GM18909 (cell line): ENCODE results near the gene SNX27.
A peak's percentile ranks its signal among the peaks of the same experiment; 100 is the strongest.
"Not testable (repeated sequence)": the region's sequence is repeated elsewhere in the genome, so short reads cannot be mapped to it uniquely, and the experiment has no call there.

Experiments used
- ATAC-seq: cut with Tn5 transposase; IDR thresholded peaks from one replicate; pipeline ENCODE4 v1.9.1; 2021; ENCODE audit warnings: mild to moderate bottlenecking; ENCODE audit not compliant: unreplicated experiment, poor library complexity

Gene SNX27

DNA sequence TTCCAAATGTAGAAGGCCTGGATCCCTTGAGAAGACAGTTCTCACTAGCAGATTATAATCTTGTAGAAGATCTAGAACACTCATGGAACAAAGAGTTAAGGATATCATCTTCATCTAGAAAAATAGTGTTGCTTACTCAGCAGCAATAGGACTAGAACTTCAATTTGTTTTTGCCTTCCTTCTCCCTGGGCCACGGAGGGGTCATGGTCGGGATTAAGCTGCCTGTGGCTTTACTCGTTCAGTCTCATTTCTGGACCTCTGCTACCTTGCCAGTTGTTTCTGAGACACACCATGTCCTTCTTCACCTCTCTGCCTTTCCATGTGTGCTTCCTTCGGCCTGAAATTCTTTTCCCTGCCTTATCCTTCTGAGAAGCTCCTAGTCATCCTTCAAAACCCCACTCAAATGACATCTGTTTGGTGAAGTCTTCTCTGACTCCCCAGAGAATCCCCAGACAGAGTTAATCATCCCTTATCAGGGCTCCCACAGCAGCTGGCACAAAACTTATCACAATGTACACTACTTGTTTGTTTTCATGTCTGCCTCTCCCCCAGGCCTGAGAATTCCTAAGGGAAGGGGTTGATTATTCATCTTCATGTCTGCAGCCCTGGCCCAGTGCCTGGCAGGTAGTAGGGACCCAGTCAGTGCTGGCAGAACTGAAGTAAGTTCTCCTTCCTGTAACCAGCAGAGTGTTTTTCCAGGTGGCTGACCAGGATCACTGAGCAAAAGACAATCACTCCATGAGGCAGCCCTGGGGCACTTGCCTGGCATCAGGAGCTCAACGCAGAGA is 15.5 kb upstream of the SNX27 start:
- no peak for ATAC-seq

DNA sequence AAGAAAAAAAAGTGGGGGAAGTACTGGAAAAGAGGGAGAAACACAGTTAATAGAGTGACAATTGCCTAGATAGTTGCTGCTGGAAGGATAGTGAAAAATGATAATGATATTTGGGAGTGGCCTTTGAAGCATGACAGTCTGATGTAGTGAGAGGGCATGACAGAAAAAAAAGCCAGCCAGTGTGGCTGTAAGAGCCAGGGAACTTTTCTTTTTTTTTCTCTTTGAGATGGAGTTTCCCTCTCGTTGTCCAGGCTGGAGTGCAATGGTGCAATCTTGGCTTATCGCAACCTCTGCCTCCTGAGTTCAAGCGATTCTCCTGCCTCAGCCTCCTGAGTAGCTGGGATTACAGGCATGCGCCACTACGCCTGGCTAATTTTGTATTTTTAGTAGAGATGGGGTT is 9.3 kb upstream of the SNX27 start:
- not testable (repeated sequence) for ATAC-seq

DNA sequence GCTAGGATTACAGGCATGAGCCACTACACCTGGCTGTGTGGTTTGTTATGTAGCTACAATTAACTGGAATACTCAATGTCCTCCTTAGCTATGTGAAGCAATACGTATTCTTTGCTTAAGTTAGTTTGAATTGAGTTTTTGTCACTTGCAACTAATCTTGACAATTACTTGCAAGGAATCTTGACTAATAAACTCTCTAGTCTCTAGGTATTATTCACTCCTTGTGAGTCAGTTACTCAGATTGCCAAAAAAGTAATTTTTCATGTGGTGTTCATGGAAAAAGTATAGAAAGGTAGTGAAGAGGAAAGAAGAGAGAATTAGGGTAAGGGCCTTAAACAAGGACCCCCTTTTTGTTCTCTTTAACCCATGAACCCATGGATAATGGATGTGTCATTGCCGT is 7.6 kb upstream of the SNX27 start:
- ATAC-seq: no peak

DNA sequence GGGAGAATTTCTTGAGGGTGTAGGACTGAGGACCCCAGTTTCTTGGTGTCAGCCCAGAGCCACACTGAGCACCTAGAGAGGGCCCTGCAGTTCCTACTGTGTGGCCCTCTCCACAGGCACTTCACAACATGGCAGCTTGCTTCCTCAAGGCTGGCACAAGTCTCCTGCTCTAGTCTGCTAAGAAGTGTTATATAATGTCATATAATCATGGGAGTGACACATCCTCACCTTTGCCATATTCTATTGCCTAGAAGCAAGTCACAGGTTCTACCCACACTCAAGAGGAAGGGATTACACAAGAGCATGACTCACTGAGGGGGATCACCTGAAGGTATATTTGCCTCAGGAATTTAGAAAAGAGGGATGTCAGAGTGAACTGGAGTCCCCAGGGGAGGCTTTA is 5.5 kb upstream of the SNX27 start:
- no peak for ATAC-seq

DNA sequence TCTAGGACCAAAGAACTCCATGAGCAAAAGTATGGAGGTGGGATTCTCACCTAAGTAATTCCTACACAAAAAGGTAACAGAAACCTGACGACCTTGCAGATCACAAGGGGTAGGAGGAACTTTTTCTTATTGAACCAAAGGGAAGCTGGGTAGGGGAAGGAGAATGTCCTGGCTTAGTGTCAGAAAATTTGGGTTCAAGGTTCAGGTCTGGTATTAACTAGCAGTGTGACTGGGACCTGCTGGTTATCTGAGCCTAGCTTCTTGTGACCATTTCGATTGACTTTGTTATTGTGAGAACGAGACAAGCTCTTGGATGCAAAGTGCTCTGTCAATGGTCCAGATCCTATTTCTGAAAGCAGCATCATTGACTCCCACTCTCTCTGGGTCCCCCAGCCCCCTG is 5.0 kb upstream of the SNX27 start:
- ATAC-seq: no peak

DNA sequence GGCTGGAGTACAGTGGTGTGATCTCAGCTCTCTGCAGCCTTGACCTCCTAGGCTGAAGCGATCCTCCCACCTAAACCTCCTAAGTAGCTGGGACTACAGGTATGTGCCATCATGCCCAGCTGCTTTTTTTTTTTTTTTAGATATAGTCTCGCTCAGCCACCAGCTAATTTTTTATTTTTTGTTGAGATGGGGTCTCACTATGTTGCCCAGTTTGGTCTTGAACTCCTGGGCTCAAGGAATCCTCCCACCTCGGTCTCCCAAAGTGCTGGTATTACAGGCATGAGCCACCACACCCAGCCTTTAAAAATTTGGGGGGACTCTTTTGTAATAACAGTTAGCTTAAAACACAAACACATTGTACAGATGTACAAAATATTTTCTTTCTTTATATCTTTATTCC is 1.7 kb upstream of the SNX27 start:
- no peak for ATAC-seq

DNA sequence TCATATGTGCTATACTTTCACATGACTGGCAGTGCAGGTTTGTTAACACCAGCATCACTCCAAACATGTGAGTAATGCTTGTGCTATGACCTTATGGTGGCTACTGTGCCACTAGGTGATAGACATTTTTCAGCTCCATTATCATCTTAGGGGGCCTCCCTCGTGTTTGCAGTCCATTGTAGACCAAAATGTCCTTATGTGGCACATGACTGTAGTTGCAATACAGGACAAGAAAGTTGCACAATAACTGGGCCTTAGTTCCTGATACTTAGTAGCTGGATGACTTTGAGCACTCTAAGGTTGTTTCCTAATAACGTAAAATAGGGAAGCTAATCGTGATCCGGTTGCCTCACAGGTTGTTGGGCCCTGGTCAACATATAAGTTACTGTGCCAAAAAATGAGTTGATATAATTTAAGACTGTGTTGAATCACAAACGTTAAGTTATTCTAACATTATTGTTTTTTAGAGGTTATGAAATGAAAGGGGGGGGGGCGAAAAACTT is 511 bp upstream of the SNX27 start:
- ATAC-seq: no peak

DNA sequence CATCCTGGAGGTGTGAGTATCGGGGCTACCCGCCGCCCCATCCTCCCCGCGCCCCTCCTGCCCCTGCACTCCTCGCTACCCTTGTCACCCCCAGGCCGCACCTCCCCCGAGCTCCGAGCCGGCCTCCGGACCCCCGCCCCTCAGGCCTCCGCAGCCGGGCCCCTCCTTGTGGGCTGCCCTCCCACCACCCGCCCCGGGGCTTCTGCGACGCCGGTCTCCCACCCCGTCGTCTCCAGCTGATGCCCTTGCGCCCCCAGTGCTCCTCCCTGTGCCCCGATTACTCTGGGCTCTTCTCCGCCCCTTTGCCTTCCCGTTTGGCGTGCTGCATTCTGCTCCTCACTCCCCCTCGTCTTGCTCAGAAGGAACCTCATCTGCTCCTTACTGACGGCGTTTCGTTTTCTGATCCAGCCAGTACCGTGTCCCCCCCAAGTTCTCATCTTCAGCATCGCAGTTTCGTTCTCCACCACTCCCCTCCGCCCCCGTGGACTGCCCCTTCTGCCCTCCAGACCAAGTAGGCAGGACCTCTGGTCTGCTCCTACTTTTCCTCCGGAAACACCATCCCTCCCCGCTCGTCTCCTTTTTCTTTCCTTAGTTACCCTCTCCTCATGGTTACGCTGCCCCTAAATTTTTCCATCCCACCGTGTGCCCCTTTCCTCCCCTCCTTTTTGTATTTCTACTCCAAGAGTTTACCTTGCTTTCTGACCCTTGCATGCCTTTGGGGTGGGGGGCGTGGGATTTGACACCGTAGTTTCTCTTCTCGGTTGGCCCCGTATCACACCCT is 841 bp downstream of the SNX27 start:
- ATAC-seq: peak; percentile 17

DNA sequence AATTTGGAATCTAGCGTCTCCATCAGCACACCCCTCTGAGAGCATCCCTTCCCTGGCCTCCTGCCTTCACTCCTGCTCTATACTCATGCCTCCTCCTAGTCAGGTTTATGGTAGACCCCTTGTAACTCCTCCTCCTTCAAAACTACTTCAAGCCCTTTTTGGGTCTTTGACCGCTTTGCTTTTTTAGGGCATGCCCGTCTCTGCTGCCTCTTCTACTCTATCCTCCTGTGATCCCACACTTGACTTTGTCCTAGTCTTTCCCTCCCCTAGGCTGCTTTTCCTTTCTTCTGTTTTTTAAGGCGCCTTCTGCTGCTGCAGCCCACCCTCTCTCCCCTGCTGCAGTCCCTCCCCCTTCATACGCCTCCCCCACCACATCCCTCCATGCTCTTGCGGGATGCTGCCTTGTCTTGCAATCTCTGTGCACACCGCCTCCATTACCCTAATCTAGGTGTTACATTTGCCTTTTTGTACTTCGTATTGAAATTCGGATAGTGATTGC is 1.5 kb downstream of the SNX27 start:
- ATAC-seq: no peak

DNA sequence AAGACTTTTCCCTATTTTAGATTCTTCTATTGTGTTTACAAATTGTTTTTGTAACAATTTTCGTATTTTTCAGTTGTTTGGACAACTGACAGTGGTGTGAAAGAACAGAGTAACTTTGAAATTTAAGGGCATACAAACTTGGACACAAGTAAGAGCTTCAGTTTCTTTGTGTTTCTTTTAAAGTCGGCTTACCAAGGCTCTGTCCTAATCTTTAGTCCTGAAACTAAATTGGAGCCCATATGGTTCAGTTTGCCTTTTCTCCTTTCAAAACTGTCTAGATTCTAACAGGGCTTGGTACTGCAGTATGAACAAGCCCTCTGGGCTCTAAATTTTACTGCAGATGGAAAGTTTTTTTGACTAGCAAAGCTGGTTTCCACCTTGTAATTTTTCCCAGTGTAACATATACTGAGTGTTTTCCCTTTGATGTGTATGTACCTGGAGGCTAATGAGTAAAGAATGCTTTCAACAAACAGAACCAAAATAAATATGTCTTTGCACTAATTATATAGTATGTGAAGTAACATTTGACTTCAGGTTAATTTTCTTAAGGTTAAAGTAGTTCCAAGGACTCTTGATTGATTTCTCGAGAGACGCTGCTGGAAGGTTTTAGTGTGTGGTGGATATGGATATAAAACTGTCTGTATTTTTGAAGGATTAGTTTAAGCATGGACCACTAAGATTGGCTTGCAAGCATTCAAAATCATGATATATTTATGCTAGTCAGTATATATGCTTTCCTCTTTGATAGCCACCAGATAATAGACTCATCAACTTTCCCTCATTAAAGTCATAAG is 4.1 kb downstream of the SNX27 start:
- ATAC-seq: no peak

DNA sequence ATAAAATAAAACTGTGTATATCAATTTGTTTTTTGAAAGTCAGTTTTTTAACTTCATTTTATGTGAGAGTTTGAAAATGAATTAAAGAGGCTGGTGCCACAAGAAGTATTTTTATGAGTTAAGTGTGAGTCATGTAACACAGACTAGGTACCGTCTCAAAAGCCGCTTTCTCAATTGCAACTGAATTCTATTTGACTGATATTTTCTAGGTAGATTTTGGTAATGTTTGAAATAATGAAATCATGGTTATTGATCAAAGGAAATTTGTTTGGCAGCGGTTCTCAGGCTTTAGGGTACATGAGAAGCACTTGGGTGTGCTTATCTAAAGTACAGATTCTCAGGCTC is 4.6 kb downstream of the SNX27 start:
- no peak for ATAC-seq

DNA sequence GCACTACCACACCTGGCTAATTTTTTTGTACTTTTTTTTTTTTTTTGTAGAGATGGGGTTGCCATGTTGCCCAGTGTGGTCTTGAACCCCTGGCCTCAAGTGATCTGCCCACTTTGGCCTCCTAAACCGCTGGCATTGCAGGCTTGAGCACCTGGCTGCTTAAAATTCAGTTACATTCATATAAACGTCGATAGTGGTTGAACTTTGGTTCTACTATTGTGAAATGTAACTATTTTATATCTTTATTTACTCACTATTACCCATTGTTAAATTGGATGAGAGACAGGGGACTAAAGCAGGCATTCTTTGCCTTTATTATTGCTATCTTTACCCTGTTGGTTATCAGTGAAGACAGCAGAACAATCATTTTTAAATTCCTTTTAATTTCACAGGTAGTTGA is 6.2 kb downstream of the SNX27 start:
- no peak for ATAC-seq

DNA sequence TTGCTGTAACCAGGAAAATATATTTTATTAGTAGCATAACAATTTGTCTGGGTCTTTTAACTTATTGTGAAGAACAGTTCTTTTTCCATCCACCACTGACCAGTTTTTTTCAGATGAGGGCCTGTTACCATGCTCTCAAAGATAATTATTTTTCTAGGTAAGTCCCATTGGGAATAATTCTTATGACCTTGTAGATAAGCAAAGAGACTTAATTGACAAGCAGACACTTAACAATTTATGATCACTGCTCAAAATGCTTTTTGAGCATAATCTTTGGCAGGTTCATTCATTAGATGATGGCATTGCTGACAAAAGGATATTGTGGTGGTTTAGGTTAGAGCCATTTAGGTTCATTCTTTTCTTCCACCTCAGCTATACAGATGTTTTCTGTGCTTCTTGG is 6.6 kb downstream of the SNX27 start:
- ATAC-seq: no peak

DNA sequence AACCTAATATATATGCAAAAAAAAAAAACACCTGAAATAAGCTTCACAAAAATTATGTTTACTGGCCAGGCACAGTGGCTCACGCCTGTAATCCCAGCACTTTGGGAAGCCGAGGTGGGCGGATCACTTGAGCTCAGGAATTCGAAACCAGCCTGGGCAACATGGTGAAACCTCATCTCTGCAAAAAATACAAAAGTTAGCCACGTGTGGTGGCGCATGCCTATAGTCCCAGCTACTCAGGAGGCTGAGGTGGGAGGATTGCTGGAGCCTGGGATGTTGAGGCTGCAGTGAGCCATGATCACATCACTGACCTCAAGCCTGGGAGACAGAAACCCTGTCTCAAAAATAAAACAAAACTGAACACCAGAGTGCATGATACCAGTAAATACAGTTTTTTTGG is 7.1 kb downstream of the SNX27 start:
- not testable (repeated sequence) for ATAC-seq

DNA sequence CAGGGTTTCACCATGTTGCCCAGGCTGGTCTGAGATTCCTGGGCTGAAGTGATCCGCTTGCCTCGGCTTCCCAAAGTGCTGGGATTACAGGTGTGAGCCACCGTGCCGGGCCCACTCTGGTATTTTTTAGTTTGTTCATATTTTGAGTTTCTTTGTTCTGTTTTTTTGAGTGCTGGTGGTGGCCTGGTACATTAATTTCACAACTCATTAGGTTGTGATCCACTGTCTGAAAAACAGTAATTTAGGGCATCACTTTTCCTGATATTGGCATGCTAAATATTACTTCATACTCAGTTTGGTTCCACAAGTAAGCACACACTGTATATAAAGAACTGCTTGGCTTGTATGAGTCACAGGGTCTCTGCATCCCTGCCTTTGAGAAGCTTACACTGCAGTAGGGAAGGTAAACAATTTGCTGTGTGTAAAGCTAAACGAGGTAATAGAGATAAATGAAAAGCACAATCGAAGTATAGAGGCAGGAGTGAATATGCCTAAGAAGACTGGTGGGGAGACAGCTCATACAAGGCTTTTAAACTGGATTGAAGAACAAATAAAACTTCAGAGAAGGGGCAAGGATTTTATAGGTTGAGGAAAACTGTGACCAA is 7.7 kb downstream of the SNX27 start:
- no peak for ATAC-seq

DNA sequence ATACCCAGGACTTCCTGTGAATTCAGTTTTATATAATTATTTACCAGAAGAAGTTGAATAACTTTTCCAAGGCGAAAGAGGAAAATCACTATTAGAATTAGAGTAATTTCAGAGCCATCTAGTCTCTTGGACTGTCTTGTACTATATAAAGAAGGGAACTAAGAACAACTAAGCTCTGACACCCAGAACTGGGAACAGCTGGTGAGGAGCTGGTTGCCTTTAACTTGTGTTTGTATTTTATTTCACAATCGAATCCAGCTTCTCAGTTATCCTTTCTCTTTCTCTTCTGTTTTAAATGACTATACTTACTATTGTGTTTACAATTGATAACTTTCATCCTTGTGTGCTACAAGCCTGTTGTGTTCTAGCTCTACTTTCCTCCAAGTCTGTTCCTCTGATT is 8.4 kb downstream of the SNX27 start:
- no peak for ATAC-seq

DNA sequence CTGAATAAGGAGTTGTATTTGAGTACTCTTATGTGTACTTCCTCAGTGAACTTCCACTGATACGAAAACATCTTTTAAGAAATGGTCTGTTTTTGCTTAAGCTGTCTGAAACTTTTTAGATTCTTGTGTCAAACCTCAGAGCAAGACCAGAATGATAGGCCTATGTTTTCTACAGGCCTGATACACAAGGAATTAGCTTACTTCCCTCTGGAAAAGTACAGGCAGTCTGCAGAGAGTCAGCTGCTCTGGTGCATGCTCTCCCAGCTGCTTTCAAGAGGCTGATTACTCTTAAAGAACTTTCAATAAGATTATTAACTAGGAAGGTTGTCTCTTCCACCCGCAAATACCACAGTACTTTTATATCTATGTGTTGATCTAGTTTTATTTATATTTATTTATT is 9.5 kb downstream of the SNX27 start:
- ATAC-seq: no peak

DNA sequence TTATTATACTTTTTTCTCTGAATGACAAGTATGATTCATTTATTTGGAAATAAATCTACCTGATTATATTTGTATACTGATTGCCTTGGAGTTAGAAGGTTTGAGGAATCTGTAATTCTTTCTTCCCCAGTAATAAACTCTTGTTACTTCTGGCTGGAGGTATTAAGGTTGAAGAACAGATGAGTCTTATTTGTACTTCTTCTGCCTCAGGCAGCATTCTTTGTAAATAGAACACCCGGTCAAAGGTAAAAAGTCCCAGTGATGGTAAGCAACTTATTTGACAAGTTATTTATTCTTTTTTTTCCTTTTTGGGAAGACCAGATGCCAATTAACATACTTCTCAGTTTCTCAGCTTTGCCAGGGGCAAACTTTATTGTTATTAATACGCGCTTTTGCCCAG is 12.9 kb downstream of the SNX27 start:
- no peak for ATAC-seq

DNA sequence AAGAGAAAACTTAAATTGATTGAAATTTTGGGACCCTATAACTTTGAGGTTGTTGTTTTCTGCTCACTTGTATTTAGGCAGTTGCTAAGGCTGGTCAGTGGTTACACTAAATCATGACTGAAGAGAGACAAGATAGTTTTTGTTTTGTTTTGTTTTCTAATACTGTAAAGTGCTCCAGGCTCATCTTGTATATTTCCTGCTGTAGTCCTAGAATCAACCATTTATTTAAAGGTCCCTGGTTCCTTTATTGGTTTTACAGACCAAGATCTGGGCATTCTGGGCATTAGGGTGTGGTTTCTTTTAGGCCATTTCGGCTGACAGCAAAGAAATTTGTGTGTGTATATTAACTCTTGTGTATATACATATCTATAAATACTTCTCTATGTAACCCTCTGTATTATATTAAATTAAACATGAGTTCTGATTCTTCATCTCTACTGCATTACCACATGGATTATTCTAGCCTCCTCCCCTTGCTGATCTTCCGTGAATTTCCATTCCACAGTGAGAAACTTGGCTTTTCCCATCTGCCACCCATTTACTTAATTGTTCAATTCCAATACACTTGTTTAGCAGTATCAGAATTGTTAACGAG is 15.0 kb downstream of the SNX27 start:
- no peak for ATAC-seq

DNA sequence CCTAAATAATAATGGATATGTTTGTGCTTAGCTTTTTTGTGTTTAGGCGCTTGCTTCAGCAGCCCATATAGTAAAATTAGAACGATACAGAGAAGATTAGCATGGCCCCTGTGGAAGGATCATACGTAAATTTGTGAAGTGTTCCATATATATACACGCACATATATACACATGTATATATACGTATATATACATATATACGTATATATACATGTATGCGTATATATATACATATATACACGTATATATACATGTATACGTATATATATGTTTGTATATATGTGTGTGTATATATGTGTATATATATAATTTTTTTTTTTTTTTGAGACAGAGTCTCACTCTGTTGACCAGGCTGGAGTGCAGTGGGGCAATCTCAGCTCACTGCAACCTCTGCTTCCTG is 17.4 kb downstream of the SNX27 start:
- ATAC-seq: no peak
